GM18505 (cell line): ENCODE results near the gene CCR7.

Experiments
- ATAC-seq: cut with Tn5 transposase; IDR thresholded peaks from one replicate; pipeline ENCODE4 v1.9.1; 2021; ENCODE audit not compliant: unreplicated experiment
- POLR2A ChIP-seq: IDR thresholded peaks from 4 replicates; pipeline ENCODE4 v1.6.1; 2011; ENCODE audit warnings: borderline replicate concordance; ENCODE audit not compliant: insufficient read depth, insufficient read length; ENCODE audit errors: extremely low read depth

CCR7 gene

DNA sequence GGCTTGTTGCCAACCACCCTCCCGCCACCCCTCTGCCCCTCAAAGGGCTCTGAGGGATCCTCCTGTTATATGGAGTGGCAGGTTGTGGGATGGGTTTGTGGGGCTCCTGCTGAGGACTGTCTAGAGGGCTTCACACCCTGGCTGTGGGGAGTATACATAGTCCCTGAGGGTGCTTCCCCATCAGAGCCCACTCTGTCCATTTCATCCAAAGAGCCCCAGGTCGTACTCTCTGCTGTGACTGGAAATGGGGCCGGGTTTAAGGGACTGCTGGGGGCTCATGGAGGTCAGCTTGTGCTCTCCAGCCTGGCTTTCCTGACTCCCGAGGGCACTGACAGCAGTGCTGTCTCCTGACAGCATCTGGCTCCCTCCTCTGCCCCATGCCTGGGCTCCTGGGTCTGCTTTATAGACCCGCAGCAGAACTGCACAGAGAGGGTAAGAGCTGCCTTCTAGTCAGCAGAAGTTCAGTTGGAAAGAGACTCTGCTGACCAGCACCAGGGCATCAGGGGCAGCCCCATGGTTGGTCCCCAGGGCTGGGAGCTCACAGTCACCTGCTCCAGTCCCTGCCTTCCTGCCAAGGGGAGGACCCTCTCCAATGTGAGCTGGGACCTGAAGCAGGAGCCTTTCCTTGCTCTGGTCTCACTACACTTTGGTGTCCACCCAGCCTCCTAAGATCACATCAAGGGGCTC is 46.0 kb downstream of the CCR7 start:
- ATAC-seq = no peak
- TF ChIP-seq POLR2A = no peak

DNA sequence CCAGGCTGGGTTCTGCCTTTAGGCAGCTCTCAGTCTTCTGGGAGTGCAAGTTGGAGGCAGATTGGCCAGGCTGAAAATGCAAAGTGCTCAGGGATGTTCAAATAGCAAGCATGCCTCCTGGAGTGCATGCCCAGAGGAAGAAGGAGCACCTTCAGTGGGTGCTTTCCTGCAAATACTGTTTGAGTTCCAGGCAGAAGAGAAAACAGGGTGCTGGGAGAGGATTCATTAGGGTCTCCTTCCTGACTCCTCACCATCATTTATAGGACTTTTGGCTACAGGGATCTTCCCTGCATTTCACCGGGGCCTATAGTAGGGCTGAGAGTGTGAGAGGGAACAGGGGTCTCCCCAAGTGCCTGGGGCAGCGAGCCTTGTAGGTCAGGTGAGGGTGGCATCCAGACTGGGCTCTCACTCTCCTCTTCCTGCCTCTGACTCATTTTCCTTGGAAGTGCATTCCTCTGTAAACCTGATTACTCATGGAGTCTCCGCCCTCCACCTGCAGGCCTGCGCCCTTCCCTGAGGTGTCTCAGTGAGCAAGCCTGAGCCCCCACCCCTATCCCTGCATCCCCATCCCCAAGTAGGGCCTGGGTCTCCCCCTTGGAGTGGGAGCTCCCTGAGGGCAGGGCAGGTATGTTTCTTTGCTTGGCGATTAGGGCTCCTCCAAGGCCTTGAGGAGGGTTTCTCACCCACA is 46.7 kb downstream of the CCR7 start:
- no peak for ATAC-seq
- TF ChIP-seq POLR2A = no peak

DNA sequence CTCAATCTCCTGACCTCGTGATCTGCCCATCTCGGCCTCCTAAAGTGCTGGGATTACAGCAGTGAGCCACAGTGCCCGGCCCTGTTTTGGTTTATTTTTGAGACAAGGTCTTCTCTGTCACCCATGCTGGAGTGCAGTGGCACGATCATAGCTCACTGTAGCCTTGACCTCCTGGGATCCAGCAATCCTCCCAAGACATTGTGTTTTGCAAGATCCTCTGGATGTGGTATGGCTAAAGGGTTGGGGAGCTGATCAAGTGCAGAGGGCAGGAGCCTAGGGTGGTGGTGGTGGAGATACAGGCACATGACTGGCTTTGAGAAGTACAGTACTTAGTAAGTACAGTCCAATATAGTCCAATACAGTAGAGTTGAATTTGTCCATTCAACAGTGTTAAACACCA is 47.3 kb downstream of the CCR7 start:
- ATAC-seq = no peak
- TF ChIP-seq POLR2A = no peak

DNA sequence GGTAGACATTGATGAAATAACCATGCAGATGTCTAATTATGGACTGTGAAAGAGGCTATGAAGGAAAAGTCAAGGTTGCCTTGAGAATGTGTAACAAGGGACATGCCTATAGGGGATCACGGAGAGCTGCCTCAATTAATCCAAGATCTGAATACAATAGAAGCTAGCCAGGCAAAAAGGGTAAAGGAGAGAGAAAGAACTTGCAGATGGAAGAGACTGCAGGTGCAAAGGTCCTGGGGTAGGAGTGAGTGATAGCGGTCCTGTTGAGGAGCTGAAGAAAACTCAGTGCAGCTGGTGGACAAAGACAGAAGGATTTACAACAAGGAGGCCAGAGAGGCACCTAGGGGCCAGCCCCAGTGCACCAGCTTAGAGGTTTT is 48.0 kb downstream of the CCR7 start:
- no peak for TF ChIP-seq POLR2A
- ATAC-seq = no peak

DNA sequence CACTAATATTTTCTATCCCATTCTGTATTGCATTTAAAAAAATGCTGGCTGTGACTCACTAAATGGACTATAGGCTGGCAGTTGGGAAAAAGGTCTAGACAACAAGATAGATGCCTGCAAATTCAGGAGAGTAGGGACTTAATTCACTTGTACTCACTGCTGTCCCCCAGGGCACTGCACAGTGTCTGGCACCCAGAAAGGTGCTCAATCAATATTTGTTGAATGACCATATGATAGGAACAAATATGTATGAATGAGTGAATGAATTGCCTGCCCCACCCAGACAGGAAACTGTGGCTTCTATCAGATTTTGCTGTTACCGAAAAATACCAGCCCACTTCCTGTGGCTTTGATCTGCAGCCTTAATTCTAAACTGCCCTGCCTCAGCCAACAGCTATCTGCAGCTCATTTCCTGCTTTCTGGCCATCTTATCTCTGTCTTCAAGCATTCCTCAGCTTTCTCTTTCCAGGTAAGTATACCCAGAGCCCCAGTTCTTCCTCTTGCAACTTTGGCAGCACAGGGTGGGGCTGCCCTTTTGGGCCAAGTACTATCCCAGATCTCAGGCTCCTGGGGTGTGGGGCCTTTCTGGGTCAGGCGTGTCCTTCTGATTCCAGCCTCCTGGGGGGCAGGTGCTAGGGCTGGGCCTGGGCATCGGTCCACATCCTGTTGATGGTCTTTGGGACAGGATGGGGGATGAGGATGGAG is 48.5 kb downstream of the CCR7 start:
- peak; percentile 47 for ATAC-seq
- no peak for TF ChIP-seq POLR2A

DNA sequence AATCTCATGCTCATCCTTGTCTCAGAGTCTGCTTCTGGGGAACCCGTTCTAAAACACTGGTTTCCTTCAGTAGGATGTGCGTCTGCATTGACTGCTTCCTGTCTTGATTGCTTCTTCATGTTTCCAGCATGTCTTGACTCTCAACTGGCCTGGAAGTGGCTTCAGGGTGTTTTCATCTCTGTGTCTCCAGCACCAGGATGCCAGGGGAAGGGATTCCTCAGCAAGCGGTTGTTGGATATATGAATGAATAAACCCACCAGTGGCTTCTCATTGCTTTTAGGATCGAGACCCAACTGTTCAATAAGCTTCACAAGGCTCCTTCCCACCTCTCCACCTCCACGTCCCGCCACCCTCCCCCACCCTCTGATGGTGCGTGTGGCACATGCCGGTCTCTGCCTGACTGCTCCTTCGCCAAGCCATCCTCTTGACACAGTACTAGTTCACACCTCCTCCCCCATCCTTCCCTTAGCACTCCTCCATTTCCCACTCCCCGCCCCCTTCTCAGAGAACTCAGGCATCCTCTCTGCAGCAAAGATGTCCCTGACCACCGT is 49.7 kb downstream of the CCR7 start:
- no peak for ATAC-seq
- TF ChIP-seq POLR2A = no peak

DNA sequence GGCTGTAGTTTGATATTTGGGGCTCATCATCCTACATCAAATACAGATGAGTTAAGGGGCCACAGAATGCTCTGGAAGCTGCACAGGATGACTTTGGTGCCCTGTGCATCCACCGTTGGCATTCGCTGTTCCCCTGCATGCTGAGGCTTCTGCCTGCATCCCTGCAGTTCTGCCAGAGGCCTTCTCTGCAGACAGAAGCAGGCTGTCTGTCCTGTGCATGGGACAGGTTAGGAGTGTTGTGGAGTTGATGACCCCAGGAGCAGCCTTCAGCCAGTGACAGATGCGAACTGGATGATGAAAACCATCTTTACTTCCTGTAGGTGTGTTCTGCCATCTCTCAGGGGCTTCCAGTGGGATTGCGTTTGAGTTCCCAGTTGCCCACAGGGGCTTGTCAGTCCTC is 50.3 kb downstream of the CCR7 start:
- ATAC-seq = no peak
- TF ChIP-seq POLR2A = no peak

DNA sequence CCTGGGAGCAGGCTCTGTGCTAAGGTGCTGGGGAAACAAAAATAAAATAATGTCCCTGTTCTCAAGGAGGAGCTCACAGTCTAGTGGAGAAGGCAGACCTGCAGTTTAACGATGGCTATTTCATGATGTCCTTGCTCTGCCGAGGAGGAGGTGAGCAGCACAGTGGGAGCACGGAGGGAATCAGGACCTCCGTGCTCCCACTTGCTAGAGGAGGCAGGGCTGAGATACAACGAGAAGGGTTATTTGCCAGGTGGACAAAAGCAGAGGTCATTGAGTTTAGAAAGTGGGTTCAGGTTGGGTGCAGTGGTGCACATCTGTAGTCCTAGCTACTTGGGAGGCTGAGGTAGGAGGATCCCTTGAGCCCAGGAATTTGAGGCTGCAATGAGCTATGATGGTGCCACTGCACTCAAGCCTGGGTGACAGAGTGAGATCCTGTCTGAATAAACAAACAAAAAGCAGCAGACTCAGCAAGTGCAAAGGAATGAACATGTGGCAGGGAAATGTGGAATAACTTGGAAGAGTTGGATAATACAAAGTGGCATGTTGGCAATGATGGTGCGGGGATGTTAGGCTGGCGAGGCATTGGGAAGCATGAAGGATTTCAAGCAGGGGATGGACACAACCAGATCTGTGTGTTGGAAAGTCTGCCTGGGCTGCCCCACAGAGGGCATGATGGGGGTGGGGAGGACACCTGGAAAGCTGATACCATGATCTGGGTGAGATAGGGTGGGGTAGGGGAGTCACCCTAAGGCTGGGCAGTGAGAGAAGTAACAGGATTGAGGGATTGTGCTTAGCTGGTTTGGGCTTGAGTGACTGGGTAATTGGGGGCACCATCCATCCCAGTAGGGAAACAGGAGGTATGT is 51.0 kb downstream of the CCR7 start:
- no peak for TF ChIP-seq POLR2A
- ATAC-seq = no peak

DNA sequence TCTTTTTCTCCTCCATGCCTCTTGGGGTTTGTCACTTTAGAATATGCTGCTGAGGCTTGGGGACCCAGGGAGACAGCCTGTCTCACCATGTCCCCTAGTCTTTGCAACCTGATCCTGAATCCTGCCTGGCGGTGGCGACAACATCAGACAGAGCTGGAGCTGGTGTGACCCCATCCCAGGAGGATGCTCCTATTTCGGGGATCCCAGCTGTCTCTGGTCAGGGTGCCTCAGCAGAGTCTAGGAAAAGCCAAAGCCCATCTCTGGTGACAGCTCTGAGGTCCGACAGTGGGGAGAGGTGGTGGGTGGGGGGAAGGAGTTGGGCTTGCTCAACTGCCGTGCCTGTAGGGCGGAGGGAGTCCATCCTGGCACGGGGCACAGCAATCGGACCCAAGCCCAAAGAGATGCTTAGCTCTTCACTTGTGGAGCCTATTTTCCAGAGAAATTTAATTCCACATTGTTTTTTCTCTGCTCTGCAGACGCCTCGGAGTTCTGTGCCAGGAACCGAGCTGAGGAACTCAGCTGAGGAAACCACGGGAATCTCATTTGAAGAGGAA is 53.5 kb downstream of the CCR7 start:
- no peak for TF ChIP-seq POLR2A
- ATAC-seq = no peak

DNA sequence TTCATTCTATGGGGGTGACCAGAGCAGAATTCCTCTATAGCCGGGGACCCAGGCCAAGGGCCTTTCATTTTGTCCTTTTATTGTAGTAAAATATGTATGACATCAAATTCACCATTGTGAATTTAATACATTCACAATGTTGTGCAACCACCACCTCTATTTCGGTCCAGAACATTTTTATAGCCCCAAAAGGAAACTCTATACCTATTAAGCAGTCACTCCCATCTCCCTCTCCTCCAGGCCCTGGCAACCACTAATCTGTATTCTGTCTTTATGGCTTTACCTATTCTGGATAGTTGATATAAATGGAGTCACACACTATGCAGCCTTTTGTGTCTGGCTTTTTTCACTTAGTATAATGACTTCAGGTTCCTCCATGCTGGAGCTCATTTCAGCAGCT is 54.1 kb downstream of the CCR7 start:
- no peak for ATAC-seq
- no peak for TF ChIP-seq POLR2A

DNA sequence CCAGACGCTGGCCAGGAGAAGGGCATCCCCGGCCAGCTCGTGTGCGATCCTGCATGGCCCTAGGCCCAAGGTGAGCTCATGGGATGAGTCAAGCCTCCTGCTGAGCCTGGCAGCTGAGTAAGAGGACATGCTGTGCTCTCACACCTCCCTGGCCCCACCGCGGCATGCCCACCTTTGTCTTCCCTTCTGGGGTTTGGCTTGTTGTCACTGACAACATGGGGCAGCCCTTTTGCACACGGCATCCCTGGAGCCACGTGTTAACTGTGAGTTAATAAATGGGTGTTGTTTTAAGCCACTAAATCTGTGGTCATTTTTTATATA is 55.0 kb downstream of the CCR7 start:
- TF ChIP-seq POLR2A = no peak
- ATAC-seq = no peak

DNA sequence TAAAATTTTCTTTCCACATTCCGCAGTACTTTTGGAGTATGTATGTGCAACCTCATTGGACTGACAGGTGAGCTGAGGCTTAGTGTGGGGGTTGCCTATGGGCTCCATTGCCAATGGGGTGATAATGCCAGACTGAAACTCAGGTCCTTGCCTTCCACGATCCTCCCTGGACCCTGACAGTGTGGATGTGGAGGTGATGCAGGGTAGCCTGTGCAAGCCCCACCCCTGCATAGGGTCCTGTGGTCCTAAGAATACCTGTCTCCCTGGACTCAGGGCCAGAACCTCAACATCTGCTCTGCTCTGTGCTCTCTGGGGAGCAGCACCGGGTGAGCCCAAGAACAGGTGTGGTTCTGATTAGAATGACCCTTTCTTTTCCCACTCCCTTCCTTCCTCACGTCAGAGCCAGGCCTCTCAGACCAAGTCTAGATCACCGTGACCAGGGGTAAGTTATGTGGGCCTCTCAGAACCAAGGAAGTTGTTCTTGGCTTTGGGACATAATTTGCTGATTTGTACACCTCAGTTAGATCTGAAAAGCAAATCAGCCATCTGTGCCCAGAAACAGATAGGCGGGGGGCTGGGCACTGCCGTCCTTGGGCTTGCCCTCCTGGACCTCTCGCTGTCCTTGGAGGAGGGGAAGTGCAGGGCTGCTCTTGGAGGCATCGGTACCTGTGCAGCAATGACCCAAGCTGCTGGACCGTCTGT is 55.5 kb downstream of the CCR7 start:
- TF ChIP-seq POLR2A = no peak
- ATAC-seq = no peak
